Hair follicular keratinocyte (primary cell): Measurements from ENCODE around the gene LHX2. TPM values are rescaled to one million over a fixed set of nuclear protein-coding genes. Genes with fewer than 3 reads are reported as not detected.

Experiments used
- total RNA-seq: library from RNA; depleted of rRNA; stranded (reverse); fragments of >200 nt; gene quantifications from 2 replicates; pipeline ENCODE4 v1.2.3, GENCODE V29; 2015

The LHX2 gene
- 6.0 and 12.3 TPM in 2 replicates for total RNA-seq

GRCh38 chr9:124011460-124012301 is at the start of gene LHX2:
Gene LHX2 (plus strand): TSS chr9:124011768. CDS start chr9:124012349, 581 bp downstream.

Other genes with a start within 250 kb of the LHX2 start
- 9.9 and 11.6 TPM in 2 replicates for gene DENND1A, start 81.6 kb upstream of the LHX2 start, total RNA-seq
- 19.7 and 23.3 TPM in 2 replicates for gene NEK6, start 246.2 kb downstream of the LHX2 start, total RNA-seq